Suprapubic skin (tissue), 4 donors: ENCODE results near the gene LRRC4C.

ENCODE experiments used
- CTCF ChIP-seq, 2 donors: fragments of 200-600 bp in 1 of 2; fragments of 450-650 bp in 1 of 2; sonication (generic) in 1 of 2; IDR thresholded peaks; one replicate each; pipeline ENCODE4 v1.5.1; 2016 to 2019; ENCODE audit warnings: antibody characterized with exemption in 2 of 2, mild to moderate bottlenecking in 1 of 2, moderate library complexity in 1 of 2
- EP300 ChIP-seq: sonication (generic); formaldehyde crosslinking; IDR thresholded peaks from one replicate; pipeline ENCODE4 v1.6.1; 2017; ENCODE audit warnings: antibody characterized with exemption
- POLR2A ChIP-seq, 2 donors: fragments of 450-650 bp; IDR thresholded peaks; one replicate each; pipeline ENCODE4 v1.6.1; 2017; ENCODE audit warnings: antibody characterized with exemption in 2 of 2, mild to moderate bottlenecking in 2 of 2, moderate library complexity in 2 of 2
- POLR2AphosphoS5 ChIP-seq, 3 donors: sonication (generic); formaldehyde crosslinking; IDR thresholded peaks; one replicate each; pipeline ENCODE4 v1.6.1; 2017; ENCODE audit warnings: antibody characterized with exemption in 3 of 3

- TF ChIP-seq POLR2A (IDR thresholded peaks at IDR 0.05) = no peak
- no peak for TF ChIP-seq CTCF (IDR thresholded peaks at IDR 0.05)
- TF ChIP-seq EP300 = no peak
- TF ChIP-seq POLR2AphosphoS5 (IDR thresholded peaks at IDR 0.05) = no peak
These were observed 1359.9 kb downstream of the LRRC4C start for GRCh38 chr11:40099426-40100161.
